Fibroblast of lung (primary cell): Measurements from ENCODE around the gene OXTR.

ENCODE experiments used
- CTCF ChIP-seq, 2 donors: IDR thresholded peaks in 1 of 2; conservative IDR thresholded peaks in 1 of 2; 1 replicate in 1 of 2; 2 replicates in 1 of 2; pipeline ENCODE4 v1.5.1; 2011 to 2012; ENCODE audit warnings: low read length in 2 of 2, control low read depth in 1 of 2, inconsistent platforms in 1 of 2, low read depth in 1 of 2, mild to moderate bottlenecking in 1 of 2
- EZH2 ChIP-seq: IDR thresholded peaks from 2 replicates; pipeline ENCODE4 v1.5.1; 2012; ENCODE audit warnings: low read length, control low read depth, mild to moderate bottlenecking; ENCODE audit errors: missing control alignments

- TF ChIP-seq CTCF (conservative IDR thresholded peaks at IDR 0.05 in 1 of 2, IDR thresholded peaks at IDR 0.05 in 1 of 2; ENCODE audit: low read depth in 1 of 2, low read length in 2 of 2) (no peak), EZH2 (no peak)
Observed at GRCh38 chr3:8816106-8816505, 46.7 kb upstream of the OXTR start.
